ENCODE data around the gene ARFGAP1.
"Not testable (repeated sequence)": the region's sequence is repeated elsewhere in the genome, so short reads cannot be mapped to it uniquely, and the experiment has no call there.

Gene ARFGAP1

DNA sequence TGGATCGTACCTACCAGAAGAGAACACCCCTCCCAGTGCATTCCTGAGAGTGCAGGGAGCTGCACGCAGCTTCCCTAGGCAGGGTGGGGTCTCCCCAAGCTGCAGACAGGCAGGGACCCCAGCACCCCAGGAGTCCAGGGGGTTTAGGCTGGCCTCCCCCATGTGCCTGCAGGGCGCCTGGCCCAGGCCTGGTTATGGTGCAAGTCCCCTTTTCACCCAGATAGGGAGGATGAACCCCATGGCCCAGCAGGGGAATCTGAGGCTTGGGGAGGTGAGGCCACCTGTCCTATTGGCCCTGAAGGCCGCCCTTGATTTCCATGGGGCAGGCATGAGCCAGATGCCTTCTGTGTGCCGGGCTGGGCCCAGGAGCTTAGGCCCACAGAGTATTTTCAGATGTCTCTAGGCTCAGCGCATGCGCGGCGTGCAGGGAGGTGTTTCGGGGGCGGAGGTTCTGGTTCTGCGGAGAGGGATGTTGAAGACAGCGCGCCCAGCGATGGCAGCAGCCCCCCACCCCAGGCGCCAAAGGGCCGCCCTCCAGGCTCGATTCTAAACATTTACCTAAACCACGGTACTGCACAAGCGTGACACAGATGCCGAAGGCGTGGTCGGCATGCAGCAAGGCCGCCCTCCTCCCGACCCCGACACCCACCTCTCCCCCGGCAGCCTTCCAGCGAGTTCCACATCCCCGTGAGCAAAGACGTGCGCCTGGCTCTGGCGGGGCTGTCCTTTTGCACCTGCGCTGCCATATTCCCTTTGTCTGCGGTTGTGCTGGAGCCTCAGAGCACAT lies 49.7 kb downstream of the ARFGAP1 start:
- no peak for DNase-seq

- DNase-seq, result no peak
Observed at GRCh38 chr20:63322933-63323273, 50.3 kb downstream of the ARFGAP1 start.

DNA sequence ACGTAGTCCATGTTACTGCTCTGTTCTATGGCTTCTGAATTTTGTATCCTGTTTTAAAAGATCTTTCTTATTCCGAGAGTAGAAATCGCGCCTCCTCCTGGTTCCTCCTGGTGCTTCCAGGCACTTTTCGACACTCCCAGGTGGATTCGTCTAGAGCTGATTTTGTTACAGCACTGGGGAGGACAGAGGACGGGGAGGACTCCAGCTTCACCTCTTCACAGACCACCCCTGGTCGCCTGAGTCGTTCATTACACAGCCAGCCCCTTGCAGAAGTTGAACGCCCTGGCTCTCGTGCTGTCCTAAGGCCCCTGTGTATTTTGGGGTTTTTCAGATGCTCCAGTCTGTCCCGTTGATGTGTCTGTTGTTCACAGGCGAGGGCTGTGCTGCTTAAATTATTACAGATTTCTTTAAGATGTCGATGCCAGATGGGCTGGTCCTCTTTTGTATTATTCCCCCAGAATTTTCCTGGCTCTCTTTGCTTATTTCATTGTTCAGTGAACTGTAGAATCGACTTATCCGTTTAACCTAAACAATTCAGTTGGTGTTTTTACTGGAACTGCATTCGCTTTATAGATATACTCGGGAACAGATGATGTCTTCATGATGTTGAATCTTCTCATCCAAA lies 50.9 kb downstream of the ARFGAP1 start:
- DNase-seq, result no peak

GRCh38 chr20:63325021-63325471 lies 52.4 kb downstream of the ARFGAP1 start:
- no peak for DNase-seq

- DNase-seq, result no peak
Observed at GRCh38 chr20:63325554-63326313, 53.1 kb downstream of the ARFGAP1 start.

DNA sequence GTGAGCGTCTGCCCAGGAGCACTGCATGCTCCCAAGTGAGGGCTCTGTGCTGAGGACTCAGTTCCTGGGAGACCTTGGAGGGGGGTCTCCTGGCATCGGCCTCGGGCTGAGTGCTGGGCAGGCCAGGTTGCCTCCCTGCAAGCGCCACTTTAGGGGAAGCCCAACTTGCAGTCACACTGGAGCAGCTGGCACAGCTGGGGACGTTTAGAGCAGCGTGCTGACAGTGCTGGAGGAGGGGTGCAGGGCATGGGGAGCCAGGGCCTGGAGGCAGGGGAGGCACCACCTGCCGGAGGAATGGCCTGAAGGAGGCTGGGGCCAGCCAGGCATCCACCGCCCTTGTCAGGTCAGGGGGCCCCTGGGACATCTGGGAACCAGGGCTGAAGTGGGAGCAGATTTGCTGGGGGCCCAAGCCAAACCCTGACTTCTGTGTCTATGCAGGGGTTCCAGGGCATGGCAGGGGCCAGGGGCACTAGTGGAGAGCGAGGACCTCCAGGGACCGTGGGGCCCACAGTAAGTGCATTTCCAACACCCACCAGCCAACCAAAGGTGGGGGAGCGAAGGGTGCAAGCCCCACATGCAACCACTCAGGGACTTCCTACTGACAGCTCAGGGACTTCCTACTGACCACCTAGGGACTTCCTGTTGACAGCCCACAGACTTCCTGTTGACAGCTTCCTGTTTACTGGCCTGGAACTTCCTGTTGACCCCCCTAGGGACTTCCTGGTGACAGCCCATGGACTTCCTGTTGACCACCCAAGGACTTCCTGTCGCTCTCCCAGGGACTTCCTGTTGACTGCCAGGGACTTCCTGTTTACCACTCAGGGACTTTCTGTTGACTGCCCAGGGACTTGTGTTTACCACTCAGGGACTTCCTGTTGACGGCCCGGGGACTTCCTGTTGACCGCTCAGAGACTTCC lies 54.0 kb downstream of the ARFGAP1 start:
- DNase-seq, result no peak

DNA sequence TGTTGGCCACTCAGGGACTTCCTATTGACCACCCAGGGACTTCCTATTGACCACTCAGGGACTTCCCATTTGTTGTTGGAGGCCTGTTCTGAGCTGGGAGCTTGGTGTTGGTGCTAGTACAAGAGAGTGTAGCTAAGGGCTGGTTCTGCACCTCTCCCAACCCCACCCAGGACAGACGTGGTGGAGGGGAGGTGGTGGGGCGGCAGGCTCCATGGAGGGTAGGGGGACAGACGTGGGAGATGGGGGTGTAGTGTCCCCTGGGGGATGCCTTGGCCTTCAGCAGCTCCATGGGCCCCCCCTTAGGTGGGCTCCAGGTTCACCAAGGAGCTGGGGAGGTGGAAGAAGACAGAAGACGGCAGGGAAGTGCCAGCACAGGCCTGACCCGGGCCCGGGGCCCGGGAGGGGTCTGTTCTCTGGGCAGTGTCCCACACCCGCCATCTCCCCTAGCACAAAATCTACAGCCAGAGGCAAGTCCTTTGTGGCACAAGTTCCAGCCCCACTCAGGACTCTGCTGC lies 54.7 kb downstream of the ARFGAP1 start:
- DNase-seq, result no peak

- no peak for DNase-seq
Observed at GRCh38 chr20:63328026-63328700, 55.5 kb downstream of the ARFGAP1 start.

GRCh38 chr20:63328718-63329275 lies 56.2 kb downstream of the ARFGAP1 start:
- DNase-seq, result no peak

DNA sequence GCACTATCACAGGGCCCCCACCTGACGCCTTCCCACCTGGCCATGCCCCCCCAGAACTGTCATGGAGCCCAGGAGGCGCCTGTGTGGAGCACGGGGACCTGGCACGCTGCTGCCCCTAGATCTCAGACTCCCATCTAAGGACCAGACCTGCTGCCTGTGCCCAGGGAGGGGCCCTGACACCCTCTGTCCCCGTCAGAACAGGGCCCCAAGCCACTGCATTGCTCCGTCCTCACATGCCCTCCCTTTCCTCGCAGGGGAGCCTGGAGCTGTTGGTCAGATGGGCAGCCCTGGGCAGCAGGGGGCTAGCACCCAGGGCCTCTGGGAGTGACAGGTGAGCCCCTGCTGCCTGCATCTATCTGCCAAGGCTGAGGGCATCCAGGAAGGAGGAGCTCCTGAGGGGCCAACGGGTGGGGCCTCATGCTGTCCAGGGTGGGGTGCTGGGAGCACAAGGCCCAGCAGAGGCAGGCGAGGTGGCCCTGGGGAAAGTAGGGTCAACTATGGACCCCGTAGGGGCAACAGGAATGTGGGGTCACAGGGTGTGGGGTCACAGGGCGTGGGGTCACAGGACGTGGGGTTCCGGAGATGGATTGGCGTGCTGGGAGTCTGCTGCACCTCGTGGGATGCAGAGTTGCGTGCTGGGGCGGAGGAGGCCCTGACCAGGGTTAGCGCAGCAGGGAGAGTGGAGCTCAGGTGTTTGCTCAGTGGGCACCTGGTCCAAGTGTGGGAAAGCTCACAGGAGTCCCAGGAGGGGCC lies 56.9 kb downstream of the ARFGAP1 start:
- DNase-seq, result no peak

GRCh38 chr20:63330084-63330760 lies 57.6 kb downstream of the ARFGAP1 start:
- DNase-seq, result no peak

- no peak for DNase-seq
Observed at GRCh38 chr20:63330940-63331339, 58.3 kb downstream of the ARFGAP1 start.

- DNase-seq, result no peak
Observed at GRCh38 chr20:63331741-63332400, 59.3 kb downstream of the ARFGAP1 start.

GRCh38 chr20:63332488-63333240 lies 60.1 kb downstream of the ARFGAP1 start:
- no peak for DNase-seq

DNA sequence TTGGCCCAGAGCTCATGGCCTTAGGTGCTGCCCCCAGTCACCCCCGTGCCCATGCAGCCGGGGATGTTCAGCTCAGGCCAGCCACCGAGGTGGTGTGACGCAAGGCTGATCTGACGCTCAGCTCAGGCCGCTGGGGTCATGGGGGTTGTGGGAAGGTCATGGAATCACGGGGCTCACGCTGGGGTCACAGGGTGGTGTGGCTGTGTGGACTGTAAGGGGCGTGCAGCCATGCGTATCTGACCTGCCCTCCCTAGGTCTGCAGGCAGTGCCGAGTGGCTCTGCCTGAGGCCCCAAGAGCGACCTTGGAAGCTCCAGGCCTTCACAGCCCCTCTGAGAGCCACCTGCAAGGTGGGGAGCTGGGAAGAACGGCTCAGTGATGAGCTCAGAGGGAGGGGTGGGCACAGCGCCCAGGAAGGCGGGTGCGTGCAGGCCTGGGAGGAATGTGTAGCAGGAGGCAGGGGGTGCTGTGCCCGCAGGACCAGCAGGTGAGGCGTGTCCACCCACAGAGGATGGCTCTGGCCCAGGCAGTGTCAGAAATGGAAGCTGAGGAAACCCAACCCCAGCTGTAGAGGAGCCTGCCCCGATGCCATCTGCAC lies 60.7 kb downstream of the ARFGAP1 start:
- no peak for DNase-seq

GRCh38 chr20:63334356-63334755 lies 61.7 kb downstream of the ARFGAP1 start:
- no peak for DNase-seq

- not testable (repeated sequence) for DNase-seq
Observed at GRCh38 chr20:63335060-63335459, 62.4 kb downstream of the ARFGAP1 start.

DNA sequence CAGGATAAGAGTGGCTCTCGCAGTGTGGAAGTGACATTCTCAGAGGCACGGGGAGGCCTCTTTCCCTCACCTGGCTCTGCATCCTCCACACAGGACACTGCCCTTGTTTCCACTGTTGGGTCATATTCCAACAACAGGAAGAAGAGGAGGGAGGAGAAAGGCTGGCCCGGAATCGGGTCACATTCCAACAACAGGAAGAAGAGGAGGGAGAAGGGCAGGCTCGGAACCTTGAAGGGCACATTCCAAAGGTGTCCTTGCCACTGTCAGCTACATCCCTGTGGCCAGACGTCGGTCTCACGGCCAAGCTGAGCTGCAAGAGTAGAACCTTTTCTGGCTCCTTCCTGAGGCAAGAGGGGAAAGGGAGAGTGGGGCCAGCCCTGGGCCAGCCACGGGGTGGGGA lies 63.1 kb downstream of the ARFGAP1 start:
- no peak for DNase-seq

All from NCI-H524 treated with DMSO at 0.1 percent for 48 hours (cell line).